ENCODE results near the gene ROBO1. TPM values are rescaled to one million over a fixed set of nuclear protein-coding genes. Genes with fewer than 3 reads are reported as not detected.

The ROBO1 gene
- total RNA-seq, 1 donor from 2014 or later: 169 TPM

DNA sequence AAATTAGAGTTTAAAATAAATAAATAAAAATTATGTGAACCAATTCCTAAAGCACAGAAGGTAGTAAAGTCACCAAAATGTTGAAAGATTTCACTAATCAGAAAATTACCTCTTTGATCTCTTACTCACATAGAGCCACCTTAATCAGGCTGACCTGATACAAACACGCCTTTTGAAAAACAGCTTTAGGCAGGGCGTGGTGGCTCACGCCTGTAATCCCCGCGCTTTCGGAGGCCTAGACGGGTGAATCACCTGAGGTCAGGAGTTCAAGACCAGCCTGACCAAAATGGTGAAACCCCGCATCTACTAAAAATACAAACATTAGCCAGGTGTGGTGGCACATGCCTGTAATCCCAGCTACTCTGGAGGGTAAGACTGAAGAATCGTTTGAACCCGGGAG, 1197.3 kb downstream of the ROBO1 start:
- Mint-ChIP-seq H3K4me1 (peaks cover 14% of the 10 kb centered on the region), H3K36me3 (peaks cover 2% of the 10 kb centered on the region)
- no peak for DNase-seq (ENCODE audit: low spot score)

DNA sequence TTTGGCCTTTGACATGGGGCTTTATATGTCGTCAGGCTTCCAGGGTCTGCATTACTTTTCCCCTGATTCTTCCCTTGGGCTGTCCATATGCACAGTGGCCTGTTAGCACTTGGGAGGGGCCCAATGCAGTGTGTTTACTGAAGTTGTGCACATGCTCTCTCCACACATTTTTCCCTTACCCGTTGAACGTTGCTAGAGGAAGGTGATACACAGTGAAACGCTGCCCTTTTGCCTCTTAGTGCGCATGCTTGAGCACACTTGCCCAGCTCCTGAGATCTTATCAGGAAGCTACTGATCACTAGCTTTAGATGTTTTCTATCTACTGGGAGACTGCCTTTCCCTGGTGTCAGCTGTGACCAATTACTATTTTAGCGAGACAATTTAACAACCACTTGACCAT, 1198.0 kb downstream of the ROBO1 start:
- Histone ChIP-seq H3K4me1 (no peaks in the 10 kb centered on the region), H2AFZ (replicated peaks) (peak overlapping the region; percentile 79), H3K27ac (no peak overlapping the region), H4K20me1 (ENCODE audit: low read depth) (no peaks in the 10 kb centered on the region), H3K79me2 (ENCODE audit: low read depth) (no peaks in the 10 kb centered on the region), H3K36me3 (no peaks in the 10 kb centered on the region), H3K4me3 (no peak overlapping the region), H3K9me3 (ENCODE audit: low read depth) (no peaks in the 10 kb centered on the region), H3K27me3 (no peaks in the 10 kb centered on the region), H3K4me2 (no peak overlapping the region), H3F3A (ENCODE audit: low read depth) (no peaks in the 10 kb centered on the region), H3K9ac (no peak overlapping the region)
- no peak for DNase-seq (ENCODE audit: low spot score)
- peaks cover 2% of the 10 kb centered on the region for H3K36me3 Mint-ChIP-seq
- no peak for TF ChIP-seq EZH2 (IDR thresholded peaks at IDR 0.05)
- TF ChIP-seq EZH2phosphoT487 (IDR thresholded peaks at IDR 0.05): no peak
- no peak for TF ChIP-seq CTCF (IDR thresholded peaks at IDR 0.05)
- H3K27me3 Mint-ChIP-seq (ENCODE audit: insufficient read depth, low read depth): peaks cover 2% of the 10 kb centered on the region
- H3K27ac Mint-ChIP-seq: no peak overlapping the region
- H3K9me3 Mint-ChIP-seq: peaks cover 11% of the 10 kb centered on the region
- peaks cover 14% of the 10 kb centered on the region for H3K4me1 Mint-ChIP-seq
- no peak overlapping the region for H3K4me3 Mint-ChIP-seq

More for the DNA sequence above, 1197.3 kb downstream of the ROBO1 start:
- H4K20me1 ChIP-seq (ENCODE audit: low read depth): no peaks in the 10 kb centered on the region
- H3F3A ChIP-seq (ENCODE audit: low read depth): no peaks in the 10 kb centered on the region
- no peaks in the 10 kb centered on the region for H3K27me3 ChIP-seq
- H3K79me2 ChIP-seq (ENCODE audit: low read depth): no peaks in the 10 kb centered on the region
- no peaks in the 10 kb centered on the region for H3K9me3 ChIP-seq (ENCODE audit: low read depth)
- no peaks in the 10 kb centered on the region for H3K36me3 ChIP-seq
- no peak for TF ChIP-seq EZH2phosphoT487 (IDR thresholded peaks at IDR 0.05)
- TF ChIP-seq CTCF (IDR thresholded peaks at IDR 0.05): no peak
- no peak for TF ChIP-seq EZH2 (IDR thresholded peaks at IDR 0.05)
- H3K4me3 Mint-ChIP-seq: no peak overlapping the region
- no peak overlapping the region for H2AFZ ChIP-seq (replicated peaks)
- no peak overlapping the region for H3K4me2 ChIP-seq
- peaks cover 11% of the 10 kb centered on the region for H3K9me3 Mint-ChIP-seq
- H3K4me1 ChIP-seq: no peaks in the 10 kb centered on the region
- no peak overlapping the region for H3K27ac Mint-ChIP-seq
- H3K27me3 Mint-ChIP-seq (ENCODE audit: insufficient read depth, low read depth): peaks cover 2% of the 10 kb centered on the region
- H3K27ac ChIP-seq: no peak overlapping the region
- no peak overlapping the region for H3K9ac ChIP-seq
- H3K4me3 ChIP-seq: no peak overlapping the region

DNA sequence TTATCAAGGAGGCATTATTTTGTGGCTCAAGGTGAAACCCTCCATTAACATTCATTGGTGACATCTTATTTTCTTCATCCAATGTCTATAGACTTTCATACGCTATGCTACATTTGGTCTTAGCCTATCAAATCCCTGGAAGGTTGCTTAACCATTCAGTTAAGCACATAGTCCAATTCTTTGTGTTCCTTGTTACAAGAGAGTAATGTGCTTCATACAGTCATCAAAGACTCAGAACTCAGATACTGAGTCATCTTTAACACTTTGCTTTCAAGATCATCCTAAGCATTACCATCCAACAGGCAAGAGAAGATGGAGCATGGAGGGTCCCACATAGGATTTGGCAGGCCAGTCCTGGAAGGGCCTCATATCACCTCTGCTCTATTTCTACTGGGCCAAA, 1202.1 kb downstream of the ROBO1 start:
- H3K4me1 ChIP-seq: no peaks in the 10 kb centered on the region
- TF ChIP-seq EZH2 (IDR thresholded peaks at IDR 0.05): no peak
- no peak for TF ChIP-seq CTCF (IDR thresholded peaks at IDR 0.05)
- H3K9me3 Mint-ChIP-seq: peaks cover 11% of the 10 kb centered on the region
- no peak overlapping the region for H3K4me3 ChIP-seq
- no peak for DNase-seq (ENCODE audit: low spot score)
- H3K27me3 Mint-ChIP-seq (ENCODE audit: insufficient read depth, low read depth): no peaks in the 10 kb centered on the region
- no peak overlapping the region for H3K27ac ChIP-seq
- peaks cover 5% of the 10 kb centered on the region for H3K4me1 Mint-ChIP-seq
- no peaks in the 10 kb centered on the region for H3K79me2 ChIP-seq (ENCODE audit: low read depth)
- no peak overlapping the region for H3K9ac ChIP-seq
- H3F3A ChIP-seq (ENCODE audit: low read depth): no peaks in the 10 kb centered on the region
- H3K4me3 Mint-ChIP-seq: no peak overlapping the region
- no peaks in the 10 kb centered on the region for H4K20me1 ChIP-seq (ENCODE audit: low read depth)
- peaks cover 2% of the 10 kb centered on the region for H3K36me3 Mint-ChIP-seq
- no peaks in the 10 kb centered on the region for H3K27me3 ChIP-seq
- H3K36me3 ChIP-seq: no peaks in the 10 kb centered on the region
- H3K9me3 ChIP-seq (ENCODE audit: low read depth): no peaks in the 10 kb centered on the region
- no peak overlapping the region for H3K27ac Mint-ChIP-seq
- no peak overlapping the region for H2AFZ ChIP-seq (replicated peaks)
- H3K4me2 ChIP-seq: no peak overlapping the region
